Measurements from ENCODE around the gene KIF21A.
"Not testable (repeated sequence)": the region's sequence is repeated elsewhere in the genome, so short reads cannot be mapped to it uniquely, and the experiment has no call there.

DNA sequence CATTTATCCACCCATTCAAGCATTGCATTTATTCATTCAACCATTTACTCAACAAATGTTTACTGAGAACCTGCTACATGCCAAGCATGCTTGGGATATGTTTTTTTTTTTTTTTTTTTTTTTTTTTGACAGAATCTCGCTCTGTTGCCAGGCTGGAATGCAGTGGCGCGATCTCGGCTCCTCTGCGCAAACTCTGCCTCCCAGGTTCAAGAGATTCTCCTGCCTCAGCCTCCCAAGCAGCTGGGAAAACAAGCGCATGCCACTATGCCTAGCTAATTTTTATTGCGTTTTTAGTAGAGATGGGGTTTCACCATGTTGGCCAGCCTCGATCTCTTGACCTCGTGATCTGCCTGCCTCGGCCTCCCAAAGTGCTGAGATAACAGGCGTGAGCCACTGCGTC, 147.3 kb downstream of the KIF21A start:
- TF ChIP-seq CTCF, EZH2phosphoT487 (IDR thresholded peaks at IDR 0.05; ENCODE audit: low read length): not testable (repeated sequence)

Measured in MM.1S (cell line).